NCI-H2081 treated with DMSO at 0.1 percent for 48 hours (cell line): Measurements from ENCODE around the gene ARHGAP20.
"Not testable (repeated sequence)": the region's sequence is repeated elsewhere in the genome, so short reads cannot be mapped to it uniquely, and the experiment has no call there.

Experiments used
- DNase-seq: peaks from one replicate; lab custom pipeline; 2025; lab: John Stamatoyannopoulos, UW

Gene ARHGAP20

DNA sequence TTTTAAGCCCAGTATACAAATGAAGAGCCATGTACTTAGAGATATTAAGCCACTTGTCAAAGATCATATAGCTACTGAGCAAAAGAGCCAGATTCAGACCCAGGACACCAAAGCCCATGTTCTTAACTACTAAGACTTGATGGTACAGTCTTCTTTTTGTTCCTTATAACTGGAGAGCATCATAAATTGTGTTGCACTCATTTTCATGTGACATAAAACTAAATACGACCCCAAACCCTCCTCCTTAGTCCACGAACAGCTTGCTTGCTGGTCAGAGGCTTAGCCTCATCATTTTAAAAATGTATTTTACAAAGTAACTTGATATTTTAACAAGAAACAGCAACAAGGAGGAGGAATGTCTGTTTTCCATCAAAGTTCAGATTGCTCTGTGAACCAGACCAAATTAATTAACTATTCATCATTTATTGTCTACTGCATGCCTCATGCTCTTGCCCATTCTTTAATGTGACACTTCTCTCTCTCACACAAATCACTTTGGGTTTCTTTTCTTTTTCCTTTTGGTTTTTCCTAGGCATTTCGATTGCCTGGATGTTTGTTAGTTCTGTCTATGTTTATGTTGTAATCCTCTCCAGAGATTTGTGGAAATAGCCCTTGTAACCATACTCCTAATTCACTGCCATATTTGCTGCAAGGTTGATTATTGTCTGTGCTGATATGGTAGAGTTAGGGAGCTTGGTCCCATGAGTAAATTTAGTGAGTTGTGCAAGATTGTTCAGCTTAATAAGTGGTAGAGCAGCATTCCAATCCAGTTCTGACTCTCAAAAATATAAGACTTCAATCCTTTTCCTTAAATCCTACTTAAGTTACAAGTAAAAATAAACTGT lies 8.4 kb upstream of the ARHGAP20 start:
- no peak for DNase-seq

DNA sequence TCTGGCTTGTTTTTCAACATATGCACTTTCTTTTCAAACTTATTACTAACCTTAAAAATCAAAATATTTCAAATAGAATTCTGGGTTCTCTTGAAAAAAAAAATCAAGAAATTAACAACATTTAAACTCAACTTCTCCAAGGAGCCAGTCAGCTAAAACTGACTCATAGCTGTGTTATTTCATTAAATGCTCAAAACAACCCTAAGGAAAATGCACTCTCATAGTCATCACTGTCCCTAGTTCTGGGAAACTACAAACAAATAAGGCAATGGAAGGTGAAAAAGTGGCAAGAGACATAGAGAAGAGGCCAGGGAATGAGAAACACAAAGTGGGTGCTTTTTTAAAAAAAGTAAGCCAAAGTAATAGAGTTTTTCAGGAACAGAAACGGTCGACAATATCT lies 4.1 kb upstream of the ARHGAP20 start:
- DNase-seq: no peak

DNA sequence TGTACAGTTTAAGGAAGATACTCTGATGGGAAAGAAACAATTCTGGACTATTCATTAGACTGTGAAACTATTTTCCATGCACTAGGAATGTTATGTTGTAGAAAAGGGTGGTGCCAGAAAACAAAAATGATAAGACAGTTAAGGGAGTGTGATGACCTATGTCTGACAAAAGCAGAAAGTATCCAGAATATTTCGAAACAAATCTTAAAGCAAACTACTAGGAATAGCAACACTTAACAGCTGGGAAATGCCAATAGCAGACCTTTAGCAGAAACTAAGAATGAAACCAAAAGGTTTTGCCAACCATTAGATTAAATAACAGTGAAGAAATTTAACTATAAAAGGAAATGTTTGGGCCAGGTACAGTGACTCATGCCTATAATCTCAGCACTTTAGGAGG lies 3.3 kb upstream of the ARHGAP20 start:
- DNase-seq: no peak

DNA sequence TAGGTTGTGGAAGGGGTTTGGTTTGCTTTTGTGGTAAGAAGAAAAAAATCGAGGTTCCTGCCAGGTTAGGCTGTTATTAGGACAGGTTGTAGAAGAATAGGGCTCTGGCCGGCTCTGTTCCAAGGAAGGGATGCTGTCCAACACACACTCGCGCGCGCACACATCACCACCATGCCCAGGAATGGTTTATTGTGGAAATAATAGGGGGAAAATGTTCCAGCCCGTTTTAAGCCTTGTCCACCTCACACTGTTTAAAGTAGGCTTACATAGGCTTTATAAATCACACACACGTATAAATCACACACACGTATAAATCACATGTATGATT lies 1.2 kb upstream of the ARHGAP20 start:
- DNase-seq: no peak

DNA sequence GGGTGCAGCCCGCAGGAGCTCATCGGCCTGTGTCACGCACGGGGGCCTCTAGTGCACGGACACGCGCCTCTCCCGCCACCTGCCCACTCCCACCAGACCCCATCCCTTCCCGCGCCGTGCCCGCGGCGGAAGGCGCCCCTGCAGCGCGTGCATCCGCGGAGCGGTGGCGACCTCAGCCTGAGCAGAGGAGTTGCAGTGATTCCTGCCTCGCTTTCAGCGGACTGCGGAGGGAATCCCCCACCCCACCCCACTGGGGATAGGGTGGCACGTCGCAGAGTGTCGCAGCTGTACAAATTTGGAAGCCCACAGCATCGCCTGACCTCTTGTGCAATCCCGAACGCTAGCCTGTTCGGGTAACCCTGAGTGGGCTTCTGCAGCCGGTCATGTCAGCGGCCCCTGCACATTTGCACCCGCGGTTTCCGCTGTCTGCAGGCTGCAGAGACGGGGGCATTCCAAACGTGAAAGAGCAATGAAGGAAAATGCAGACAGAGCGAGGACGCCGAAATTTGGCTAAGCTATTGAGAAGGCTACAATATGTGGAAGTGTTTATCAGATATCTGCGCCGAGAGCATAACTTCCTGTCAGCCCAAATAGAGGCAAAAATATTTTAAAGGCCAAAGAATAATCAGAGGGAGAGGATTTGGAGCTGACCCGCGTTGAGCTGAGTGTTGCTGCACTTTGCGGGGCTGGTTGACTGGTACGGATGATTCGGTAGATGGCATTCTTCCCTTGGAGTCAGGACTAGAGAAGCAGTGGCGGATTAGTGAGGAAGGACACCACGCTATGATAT lies 617 bp upstream of the ARHGAP20 start:
- DNase-seq: no peak

DNA sequence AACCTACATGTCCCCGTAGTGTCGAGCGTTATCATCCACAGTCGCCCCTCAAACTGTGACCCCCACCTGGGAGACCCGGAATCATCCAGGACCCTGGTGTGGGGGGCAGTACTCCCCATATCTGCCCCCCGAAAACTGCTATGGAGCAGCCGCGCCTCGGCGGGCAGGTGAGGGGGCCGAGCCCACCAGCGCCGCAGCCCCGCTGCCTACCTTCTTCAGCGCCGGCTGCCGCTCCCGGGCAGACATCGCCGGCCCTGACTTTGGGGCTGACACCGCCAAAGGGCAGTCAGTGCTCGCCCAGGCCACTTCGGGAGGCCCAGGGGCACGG lies 825 bp downstream of the ARHGAP20 start:
- DNase-seq: no peak

DNA sequence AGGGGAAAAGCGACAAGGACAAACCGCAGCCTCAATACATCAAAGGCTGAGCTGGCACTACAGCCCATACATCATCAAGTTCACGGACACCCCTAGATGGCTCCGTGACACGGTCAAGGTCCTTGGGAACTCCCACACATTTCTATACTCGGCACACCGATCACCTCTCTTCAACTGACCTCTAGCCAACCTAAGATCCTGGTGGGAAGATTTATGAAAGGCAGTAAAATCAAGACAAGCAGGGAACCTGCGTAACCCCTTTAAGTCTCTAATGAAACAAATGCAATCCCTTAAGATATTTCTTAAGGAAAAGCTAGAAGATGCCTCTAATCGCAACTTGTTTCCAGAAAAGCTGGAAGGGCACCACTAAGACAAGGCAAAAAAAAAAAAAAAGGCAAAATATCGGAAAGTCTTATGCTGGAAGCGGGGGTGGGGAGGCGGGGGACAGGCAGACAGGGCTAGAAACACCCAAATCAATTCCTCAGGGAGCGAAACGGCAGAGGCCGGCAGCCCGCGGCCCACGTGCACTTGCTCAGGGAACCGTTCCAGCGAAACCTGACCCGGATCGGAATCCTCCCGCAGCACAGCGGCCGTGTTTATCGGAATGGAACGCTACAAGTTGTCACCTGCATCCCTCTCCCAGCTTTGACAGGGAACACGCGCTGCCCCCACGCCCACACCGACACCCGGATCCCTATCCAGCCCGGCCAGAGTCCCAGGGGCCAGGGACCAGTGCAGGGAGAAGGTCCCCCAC lies 1.4 kb downstream of the ARHGAP20 start:
- no peak for DNase-seq

DNA sequence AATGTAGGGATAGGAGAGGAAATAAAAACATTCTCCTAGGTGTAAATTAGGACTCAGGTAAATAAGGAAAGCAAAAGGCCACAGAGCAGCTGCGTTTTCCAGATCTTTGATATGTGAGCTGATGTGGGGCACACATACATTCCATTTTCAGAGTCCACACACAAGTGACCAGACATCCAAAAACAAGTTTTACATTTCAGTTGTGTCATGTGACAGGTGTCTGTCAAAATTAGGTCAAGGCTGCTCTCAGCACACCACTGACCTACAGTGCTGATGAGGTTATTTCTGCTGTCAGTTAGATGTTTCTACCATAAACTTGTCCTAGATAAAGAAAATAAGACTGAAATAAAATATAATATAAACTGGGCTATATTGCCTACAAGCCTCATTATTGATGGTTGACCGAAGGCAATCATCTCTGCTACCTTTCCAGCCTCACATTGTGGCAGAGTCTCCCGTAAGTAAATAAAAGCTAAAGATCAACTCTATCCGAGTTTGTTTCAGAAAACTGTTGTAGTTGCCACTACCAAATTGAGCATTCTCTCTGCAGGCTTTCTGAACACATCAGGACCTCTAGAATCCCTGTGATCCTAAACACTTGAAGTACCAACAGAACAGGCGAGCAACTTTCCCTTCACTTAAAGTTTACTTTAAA lies 7.9 kb downstream of the ARHGAP20 start:
- no peak for DNase-seq

DNA sequence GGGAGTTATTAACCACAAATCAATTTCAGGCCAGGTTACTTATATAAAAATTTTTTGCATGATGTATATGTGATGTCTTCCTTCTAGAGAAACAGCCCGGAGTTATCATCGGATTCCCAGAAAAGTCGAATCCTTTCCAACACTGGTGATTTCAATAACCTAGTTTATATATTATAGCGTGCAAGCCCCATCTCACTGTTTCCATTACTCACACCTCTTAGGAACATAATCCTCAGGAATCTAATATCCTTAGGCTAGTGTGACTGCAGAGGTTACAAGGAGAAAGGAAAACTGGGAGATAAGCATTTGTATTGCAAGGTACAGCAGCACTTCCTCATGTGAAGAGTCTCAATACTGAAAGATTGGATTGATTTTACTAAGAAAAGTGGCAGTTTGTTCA lies 20.3 kb downstream of the ARHGAP20 start:
- DNase-seq: no peak

DNA sequence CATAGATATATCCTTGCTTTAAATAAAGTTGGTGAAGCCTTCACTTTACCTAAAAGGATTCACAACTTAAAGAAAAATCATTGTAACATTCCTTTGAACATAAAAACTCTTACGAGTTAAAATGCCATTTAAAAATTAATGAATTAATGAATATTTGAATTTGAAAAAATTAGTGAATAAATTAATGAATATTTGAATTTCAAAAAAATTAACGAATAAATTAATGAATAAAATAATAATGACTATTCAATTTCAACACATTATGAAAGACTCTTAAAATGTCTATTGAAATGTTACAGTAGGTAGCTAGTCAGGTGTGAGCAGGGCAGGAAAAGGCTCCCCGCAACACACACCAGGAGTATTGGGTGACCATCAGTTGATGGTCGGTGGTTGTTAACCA lies 22.9 kb downstream of the ARHGAP20 start:
- DNase-seq: no peak

DNA sequence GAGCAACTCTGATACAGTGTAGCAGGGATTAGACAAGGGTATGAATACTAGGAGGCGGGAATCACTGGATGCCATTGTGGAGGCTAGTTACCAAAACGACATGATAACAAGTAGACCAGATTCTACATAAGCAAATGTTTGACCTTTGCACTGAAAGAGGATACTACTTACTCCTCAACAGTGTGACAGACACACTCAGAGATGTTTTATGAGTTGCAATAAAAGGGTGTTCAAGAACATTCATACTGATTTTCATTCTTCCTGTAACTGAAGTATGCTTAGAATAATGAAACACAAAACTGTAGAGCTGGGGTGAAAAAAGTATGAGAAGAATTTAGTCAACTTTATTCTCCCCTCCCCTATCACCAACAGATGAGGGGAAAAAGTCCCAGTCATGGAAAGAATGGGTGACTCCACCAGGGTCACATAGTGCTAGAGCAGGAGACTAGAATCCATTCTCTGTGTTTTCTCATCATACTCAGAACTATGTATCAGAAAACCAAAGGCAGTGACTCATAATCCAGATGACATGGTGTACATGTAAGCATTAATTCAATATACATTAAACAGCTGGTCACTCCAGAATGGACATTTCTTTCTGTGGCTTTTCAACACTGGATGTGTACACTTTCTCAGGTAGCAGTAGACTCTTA lies 32.8 kb downstream of the ARHGAP20 start:
- DNase-seq: no peak

DNA sequence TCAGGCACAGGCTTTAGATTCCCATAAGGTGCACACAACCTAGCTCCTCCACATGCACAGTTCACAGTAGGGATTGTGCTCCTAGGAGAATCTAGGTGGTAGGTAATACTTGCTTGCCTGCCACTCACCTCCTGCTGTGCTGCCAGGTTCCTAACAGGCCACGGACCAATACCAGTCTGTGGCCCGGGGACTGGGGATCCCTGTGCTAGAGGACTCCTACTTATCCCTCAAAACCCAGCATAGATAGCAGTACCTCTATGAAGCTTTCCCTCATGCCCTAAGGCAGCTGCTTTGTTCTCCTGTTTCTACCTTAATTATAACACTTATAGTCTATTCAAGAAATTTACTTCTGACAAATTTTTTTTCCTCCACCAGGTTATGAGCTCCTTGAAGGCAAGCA lies 36.7 kb downstream of the ARHGAP20 start:
- no peak for DNase-seq

DNA sequence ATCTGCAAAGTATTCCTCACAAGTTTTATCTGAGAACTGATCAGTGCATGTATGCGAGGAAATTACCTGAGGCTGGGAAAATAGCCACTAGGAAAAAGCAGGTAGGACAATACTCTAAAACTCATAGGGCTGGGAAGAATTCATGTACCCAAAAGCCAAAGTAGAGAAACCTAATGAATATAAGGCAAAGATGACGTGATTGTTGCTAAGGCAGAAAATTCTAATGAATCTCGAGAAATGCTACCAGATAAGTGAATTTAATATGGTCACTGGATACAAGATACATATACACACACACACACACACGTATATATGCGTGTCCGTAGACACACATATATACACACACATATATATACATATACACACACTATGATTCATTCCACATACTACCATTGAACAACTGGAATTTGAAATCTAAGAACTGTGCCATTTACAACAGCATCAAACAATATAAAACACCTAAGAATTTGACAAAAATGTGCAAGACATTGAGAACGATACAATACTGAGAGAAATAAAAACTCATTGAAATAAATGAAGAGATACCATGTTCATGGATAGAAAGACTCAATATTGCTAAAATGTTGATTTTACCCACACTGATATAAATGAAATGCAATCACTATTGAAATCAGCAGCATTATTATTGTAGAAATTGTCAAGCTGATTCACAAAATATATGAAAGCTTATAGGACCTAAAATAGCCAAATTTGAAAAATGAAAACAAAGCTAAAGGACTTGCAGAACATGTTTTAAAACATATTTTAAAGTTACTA lies 46.4 kb downstream of the ARHGAP20 start:
- DNase-seq: no peak

DNA sequence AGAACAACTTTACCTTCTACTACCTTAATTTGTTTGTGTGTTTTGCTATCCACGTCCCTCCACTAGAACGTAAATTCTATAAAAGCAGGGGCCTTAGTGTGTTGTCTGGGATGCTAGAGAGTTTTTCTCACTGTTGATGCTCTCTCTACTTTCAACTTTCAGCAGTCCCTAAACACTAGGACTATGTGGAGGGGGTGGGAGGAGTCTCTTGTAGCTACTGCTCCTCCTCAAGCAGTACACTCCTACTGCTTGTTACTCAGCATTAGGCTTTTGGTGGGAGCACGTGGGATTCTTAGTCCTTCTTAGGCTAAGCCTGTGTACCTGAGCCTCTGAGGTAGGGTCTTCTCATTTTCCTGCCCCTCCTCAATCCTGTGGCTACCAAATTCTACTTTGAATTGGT lies 56.3 kb downstream of the ARHGAP20 start:
- DNase-seq: no peak

DNA sequence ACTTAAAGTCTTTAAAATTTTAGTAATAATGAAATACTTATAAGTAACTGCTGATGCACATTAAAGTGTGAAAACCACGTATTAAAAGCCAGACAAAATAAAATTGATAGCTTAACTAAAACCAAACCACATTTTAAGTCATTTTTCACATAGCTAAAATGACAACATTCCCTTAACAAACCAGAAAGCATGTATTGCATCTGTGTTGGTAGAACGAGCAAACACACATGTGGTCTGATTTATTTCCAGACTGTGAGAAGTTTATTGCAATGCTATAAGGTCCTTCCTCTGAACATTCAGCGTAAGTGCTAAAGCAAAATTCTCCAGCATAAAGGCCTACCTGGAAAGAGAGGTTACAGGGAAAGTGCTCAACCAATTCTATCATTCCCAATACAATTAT lies 57.8 kb downstream of the ARHGAP20 start:
- DNase-seq: no peak

DNA sequence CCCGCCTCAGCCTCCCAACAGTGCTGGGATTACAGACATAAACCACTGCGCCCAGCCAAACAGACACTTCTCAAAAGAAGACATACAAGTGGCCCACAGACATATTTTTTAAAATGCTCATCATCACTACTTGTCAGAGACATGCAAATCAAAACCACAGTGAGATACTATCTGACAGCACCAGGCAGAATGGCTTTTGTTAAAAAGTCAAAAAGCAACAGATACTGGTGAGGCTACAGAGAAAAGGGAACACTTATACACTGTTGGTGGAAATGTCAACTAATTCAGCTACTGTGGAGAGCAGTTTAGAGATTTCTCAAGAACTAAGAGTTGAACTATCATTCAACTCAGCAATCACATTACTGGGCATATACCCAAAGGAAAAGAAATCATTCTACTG lies 67.0 kb downstream of the ARHGAP20 start:
- DNase-seq: no peak

DNA sequence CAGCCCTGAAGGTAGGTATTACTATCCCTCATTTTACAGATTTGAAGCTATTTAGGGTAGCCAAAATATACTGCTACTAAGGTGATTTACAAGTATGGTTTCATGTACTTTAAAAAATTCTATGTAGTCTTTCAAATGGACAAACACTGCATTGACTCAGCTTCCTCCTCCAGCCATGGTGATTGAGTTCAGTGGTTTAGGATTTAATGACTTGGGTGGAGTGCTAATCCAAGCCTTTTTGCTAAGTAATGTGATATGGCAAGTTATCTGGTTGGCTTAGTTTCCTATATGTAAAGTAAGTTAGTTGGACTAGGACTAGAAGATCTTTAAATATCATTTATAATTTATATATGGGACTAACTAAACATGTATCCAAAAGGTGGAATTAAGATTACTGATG lies 77.9 kb downstream of the ARHGAP20 start:
- DNase-seq: no peak

DNA sequence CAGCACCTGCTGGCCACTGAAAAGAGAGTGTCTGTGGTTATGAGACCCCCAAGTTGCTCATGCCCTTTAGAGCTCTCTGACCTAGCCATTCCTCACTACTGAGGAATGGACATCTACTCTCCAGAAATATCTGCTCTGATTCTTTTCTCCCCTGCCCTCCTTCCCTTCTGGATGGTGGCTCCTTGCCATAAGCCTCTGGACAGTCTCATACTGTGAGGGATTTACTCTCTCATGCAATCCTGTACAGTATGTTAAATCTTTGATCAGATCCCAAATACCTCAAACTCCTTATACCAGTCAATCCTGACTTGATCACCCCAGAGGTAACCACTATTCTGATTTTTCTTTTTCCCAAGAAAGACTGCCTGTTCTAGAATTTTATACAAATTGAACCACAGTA lies 80.7 kb downstream of the ARHGAP20 start:
- no peak for DNase-seq

DNA sequence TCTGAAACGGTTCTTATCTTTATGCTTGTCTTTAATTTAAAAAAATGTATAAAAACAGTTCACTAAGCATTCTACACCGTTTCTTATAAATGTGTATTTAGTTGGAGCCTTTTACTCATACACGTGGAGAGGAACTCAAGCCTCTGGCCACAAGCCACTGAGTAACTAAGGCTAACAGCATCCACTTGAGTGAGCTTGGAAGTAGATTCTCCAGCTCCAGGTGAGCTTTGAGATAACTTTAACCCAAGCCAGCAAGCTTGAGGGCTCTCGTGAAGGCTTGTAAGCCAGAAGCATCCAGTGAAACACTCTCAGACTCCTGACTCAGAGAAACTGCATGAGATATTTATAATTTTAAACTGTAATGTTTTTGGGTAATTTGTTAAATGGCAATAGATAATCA lies 82.6 kb downstream of the ARHGAP20 start:
- DNase-seq: no peak

DNA sequence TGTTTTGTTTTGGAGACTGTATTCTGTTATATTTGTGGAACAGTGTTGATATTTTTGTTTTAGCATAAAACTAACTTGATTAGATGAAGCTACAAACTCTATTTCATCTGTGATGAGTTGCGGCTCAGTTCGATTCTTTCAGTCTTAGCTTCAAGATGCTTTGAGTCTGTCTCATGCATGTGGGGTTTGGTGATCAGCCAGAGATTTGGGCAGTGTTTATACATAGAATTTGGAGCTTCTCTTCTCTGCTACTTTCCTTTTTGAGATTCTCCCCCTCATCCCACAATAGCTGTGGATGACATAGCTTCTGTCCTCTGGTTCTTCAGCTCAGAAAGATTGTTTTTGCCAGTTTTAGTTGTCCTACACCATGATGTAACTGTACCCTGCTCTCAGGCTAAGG lies 90.4 kb downstream of the ARHGAP20 start:
- no peak for DNase-seq

DNA sequence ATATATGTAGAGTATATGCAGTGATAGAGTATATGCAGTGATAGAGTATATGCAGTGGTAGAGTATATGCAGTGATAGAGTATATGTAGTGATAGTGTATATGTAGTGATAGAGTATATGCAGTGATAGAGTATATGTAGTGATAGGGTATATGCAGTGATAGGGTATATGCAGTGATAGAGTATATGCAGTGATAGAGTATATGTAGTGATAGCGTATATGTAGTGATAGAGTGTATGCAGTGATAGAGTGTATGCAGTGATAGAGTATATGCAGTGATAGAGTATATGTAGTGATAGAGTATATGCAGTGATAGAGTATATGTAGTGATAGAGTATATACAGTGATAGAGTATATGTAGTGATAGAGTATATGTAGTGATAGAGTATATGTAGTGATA lies 92.9 kb downstream of the ARHGAP20 start:
- DNase-seq: not testable (repeated sequence)
